ENCODE results near the gene PRKCQ. TPM values are rescaled to one million over a fixed set of nuclear protein-coding genes. Genes with fewer than 3 reads are reported as not detected.

The PRKCQ gene
- total RNA-seq, 1 donor from 2014 or later = 2.1 TPM

DNA sequence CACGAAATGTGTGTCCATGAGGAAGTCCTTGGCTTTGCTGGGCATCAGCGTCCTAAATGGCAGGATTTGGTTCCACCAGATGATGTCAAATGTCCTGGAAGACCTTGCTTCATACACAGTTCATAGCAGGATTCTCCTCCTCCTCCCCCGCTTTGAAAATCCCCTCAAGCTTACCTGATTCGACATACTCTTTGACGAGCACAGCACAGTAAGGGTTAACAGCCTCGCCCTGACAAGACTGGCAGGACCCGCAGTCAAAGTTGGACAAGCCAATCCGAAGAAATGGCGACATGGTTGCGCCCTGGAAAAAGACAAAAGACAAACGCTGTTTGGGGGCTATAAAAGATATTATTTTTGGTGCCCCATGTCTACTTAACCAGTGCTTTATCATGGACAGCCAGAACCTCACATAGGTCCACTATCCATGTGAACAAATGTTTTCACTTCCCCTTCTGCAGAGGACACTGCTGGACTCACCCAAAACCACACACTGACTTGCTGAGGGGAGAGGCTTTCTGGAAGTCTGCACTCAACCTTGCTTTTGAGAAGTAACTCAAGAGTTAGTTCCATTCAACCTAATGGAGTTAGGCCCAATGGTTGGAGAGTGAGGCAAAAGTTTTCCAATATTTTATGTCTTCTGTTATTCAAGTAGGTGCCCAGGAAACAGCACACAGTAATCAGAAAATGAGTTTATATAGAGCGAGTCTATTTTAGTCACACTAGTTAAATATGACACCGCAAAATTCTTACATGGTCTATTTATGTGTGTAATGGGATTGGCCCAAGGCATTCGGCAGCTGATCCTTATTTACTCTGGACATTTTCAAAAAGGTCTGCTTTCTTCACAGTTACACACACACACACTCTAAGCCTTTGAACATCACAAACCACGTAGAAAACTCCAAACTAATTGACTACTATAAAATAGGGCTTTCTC is 65.0 kb downstream of the PRKCQ start:
- H2AFZ ChIP-seq (ENCODE audit: low read depth, low read length) = no peak overlapping the region
- TF ChIP-seq, protein P1, sequence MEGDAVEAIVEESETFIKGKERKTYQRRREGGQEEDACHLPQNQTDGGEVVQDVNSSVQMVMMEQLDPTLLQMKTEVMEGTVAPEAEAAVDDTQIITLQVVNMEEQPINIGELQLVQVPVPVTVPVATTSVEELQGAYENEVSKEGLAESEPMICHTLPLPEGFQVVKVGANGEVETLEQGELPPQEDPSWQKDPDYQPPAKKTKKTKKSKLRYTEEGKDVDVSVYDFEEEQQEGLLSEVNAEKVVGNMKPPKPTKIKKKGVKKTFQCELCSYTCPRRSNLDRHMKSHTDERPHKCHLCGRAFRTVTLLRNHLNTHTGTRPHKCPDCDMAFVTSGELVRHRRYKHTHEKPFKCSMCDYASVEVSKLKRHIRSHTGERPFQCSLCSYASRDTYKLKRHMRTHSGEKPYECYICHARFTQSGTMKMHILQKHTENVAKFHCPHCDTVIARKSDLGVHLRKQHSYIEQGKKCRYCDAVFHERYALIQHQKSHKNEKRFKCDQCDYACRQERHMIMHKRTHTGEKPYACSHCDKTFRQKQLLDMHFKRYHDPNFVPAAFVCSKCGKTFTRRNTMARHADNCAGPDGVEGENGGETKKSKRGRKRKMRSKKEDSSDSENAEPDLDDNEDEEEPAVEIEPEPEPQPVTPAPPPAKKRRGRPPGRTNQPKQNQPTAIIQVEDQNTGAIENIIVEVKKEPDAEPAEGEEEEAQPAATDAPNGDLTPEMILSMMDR (IDR thresholded peaks at IDR 0.05; ENCODE audit: insufficient read depth, low read depth, low read length) = no peak
- no peak for TF ChIP-seq EZH2 (IDR thresholded peaks at IDR 0.05; ENCODE audit: insufficient read depth, low read length)
- H3K27me3 ChIP-seq (ENCODE audit: insufficient read depth, low read length) = no peaks in the 10 kb centered on the region
- H4K20me1 ChIP-seq (ENCODE audit: insufficient read depth, low read length) = no peaks in the 10 kb centered on the region
- no peaks in the 10 kb centered on the region for H3K4me1 ChIP-seq (ENCODE audit: insufficient read depth, low read length)
- no peaks in the 10 kb centered on the region for H3K36me3 ChIP-seq (ENCODE audit: insufficient read depth, low read length)
- H3K36me3 Mint-ChIP-seq (ENCODE audit: low read depth, unreplicated experiment) = no peaks in the 10 kb centered on the region
- DNase-seq (ENCODE audit: low read depth) (no peak), FAIRE-seq (no peak)
- no peak overlapping the region for H3K4me2 ChIP-seq (ENCODE audit: low read length)
- H3K4me3 Mint-ChIP-seq (ENCODE audit: unreplicated experiment) = no peak overlapping the region
- no peak overlapping the region for H3K27ac Mint-ChIP-seq (ENCODE audit: unreplicated experiment)
- H3K4me1 Mint-ChIP-seq (ENCODE audit: low read depth, unreplicated experiment) = peaks cover 9% of the 10 kb centered on the region
- H3K79me2 ChIP-seq (ENCODE audit: insufficient read depth, low read length) = no peaks in the 10 kb centered on the region
- no peak overlapping the region for H3K9ac ChIP-seq (ENCODE audit: low read length)
- no peak overlapping the region for H3K4me3 ChIP-seq (ENCODE audit: insufficient read depth, low read depth, low read length)
- no peaks in the 10 kb centered on the region for H3K9me3 ChIP-seq (ENCODE audit: insufficient read depth, low read depth, low read length)
- no peak overlapping the region for H3K27ac ChIP-seq (ENCODE audit: low read depth, low read length)
- peaks cover 1% of the 10 kb centered on the region for H3K27me3 Mint-ChIP-seq (ENCODE audit: low read depth, unreplicated experiment)
- peaks cover 8% of the 10 kb centered on the region for H3K9me3 Mint-ChIP-seq (ENCODE audit: unreplicated experiment)

GRCh38 chr10:6514180-6514579 is 65.9 kb downstream of the PRKCQ start:
- DNase-seq (ENCODE audit: low read depth) (no peak), FAIRE-seq (no peak)
- Mint-ChIP-seq H3K36me3 (ENCODE audit: low read depth, unreplicated experiment) (no peaks in the 10 kb centered on the region), H3K27ac (ENCODE audit: unreplicated experiment) (no peak overlapping the region), H3K27me3 (ENCODE audit: low read depth, unreplicated experiment) (no peaks in the 10 kb centered on the region), H3K9me3 (ENCODE audit: unreplicated experiment) (peaks cover 8% of the 10 kb centered on the region), H3K4me1 (ENCODE audit: low read depth, unreplicated experiment) (peaks cover 9% of the 10 kb centered on the region), H3K4me3 (ENCODE audit: unreplicated experiment) (no peak overlapping the region)
- no peaks in the 10 kb centered on the region for H3K4me1 ChIP-seq (ENCODE audit: insufficient read depth, low read length)
- H3K9me3 ChIP-seq (ENCODE audit: insufficient read depth, low read depth, low read length) = no peaks in the 10 kb centered on the region
- no peak overlapping the region for H2AFZ ChIP-seq (ENCODE audit: low read depth, low read length)
- H3K79me2 ChIP-seq (ENCODE audit: insufficient read depth, low read length) = no peaks in the 10 kb centered on the region
- H3K4me2 ChIP-seq (ENCODE audit: low read length) = no peak overlapping the region
- H4K20me1 ChIP-seq (ENCODE audit: insufficient read depth, low read length) = no peaks in the 10 kb centered on the region
- no peaks in the 10 kb centered on the region for H3K27me3 ChIP-seq (ENCODE audit: insufficient read depth, low read length)
- no peaks in the 10 kb centered on the region for H3K36me3 ChIP-seq (ENCODE audit: insufficient read depth, low read length)
- no peak overlapping the region for H3K4me3 ChIP-seq (ENCODE audit: insufficient read depth, low read depth, low read length)
- H3K27ac ChIP-seq (ENCODE audit: low read depth, low read length) = no peak overlapping the region
- H3K9ac ChIP-seq (ENCODE audit: low read length) = no peak overlapping the region
- no peak for TF ChIP-seq EZH2 (IDR thresholded peaks at IDR 0.05; ENCODE audit: insufficient read depth, low read length)
- TF ChIP-seq, protein P1 (IDR thresholded peaks at IDR 0.05; ENCODE audit: insufficient read depth, low read depth, low read length) = no peak

DNA sequence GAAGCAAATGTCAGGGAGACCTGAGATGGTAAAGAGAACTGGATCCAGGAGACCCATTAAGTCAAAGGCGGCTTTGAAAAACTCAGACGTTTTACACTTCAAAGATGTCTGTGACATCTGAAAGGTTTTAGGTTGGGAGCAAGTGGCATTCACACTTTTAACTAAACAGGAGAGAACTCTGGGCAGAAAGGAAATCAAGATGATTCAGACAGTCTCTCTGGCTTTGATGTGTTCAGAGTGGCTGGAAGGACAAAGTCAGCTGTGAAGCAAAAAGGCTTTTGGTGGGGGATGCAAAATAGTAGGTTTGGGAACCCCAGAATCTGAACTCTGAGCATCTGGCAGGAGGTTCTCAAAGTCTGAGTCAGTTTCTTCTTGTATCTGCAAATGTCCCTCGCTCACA is 66.6 kb downstream of the PRKCQ start:
- Mint-ChIP-seq H3K36me3 (ENCODE audit: low read depth, unreplicated experiment) (no peaks in the 10 kb centered on the region), H3K27me3 (ENCODE audit: low read depth, unreplicated experiment) (no peaks in the 10 kb centered on the region), H3K4me1 (ENCODE audit: low read depth, unreplicated experiment) (peaks cover 9% of the 10 kb centered on the region), H3K9me3 (ENCODE audit: unreplicated experiment) (peaks cover 8% of the 10 kb centered on the region), H3K27ac (ENCODE audit: unreplicated experiment) (no peak overlapping the region), H3K4me3 (ENCODE audit: unreplicated experiment) (no peak overlapping the region)
- no peak for DNase-seq (ENCODE audit: low read depth)
- Histone ChIP-seq H4K20me1 (ENCODE audit: insufficient read depth, low read length) (no peaks in the 10 kb centered on the region), H3K9me3 (ENCODE audit: insufficient read depth, low read depth, low read length) (no peaks in the 10 kb centered on the region), H3K4me2 (ENCODE audit: low read length) (no peak overlapping the region), H3K9ac (ENCODE audit: low read length) (no peak overlapping the region), H2AFZ (ENCODE audit: low read depth, low read length) (no peak overlapping the region), H3K4me1 (ENCODE audit: insufficient read depth, low read length) (no peaks in the 10 kb centered on the region), H3K79me2 (ENCODE audit: insufficient read depth, low read length) (no peaks in the 10 kb centered on the region), H3K27me3 (ENCODE audit: insufficient read depth, low read length) (no peaks in the 10 kb centered on the region), H3K27ac (ENCODE audit: low read depth, low read length) (no peak overlapping the region), H3K36me3 (ENCODE audit: insufficient read depth, low read length) (no peaks in the 10 kb centered on the region), H3K4me3 (ENCODE audit: insufficient read depth, low read depth, low read length) (no peak overlapping the region)
- no peak for FAIRE-seq
- TF ChIP-seq, protein P1 (IDR thresholded peaks at IDR 0.05; ENCODE audit: insufficient read depth, low read depth, low read length) = no peak
- TF ChIP-seq EZH2 (IDR thresholded peaks at IDR 0.05; ENCODE audit: insufficient read depth, low read length) = no peak
